HG03521 (cell line): ENCODE results near the gene BLNK.
"Not testable (repeated sequence)": the region's sequence is repeated elsewhere in the genome, so short reads cannot be mapped to it uniquely, and the experiment has no call there.

ENCODE experiments used
- ATAC-seq: cut with Tn5 transposase; IDR thresholded peaks from one replicate; pipeline ENCODE4 v1.9.1; 2021; ENCODE audit warnings: mild to moderate bottlenecking, moderate library complexity; ENCODE audit not compliant: unreplicated experiment

The BLNK gene

GRCh38 chr10:96230527-96230926, 40.8 kb downstream of the BLNK start:
- no peak for ATAC-seq

GRCh38 chr10:96229568-96230030, 41.8 kb downstream of the BLNK start:
- ATAC-seq, result no peak

- ATAC-seq, result no peak
Measured at GRCh38 chr10:96228408-96228994, 42.9 kb downstream of the BLNK start.

- ATAC-seq, result no peak
Measured at GRCh38 chr10:96227206-96227605, 44.2 kb downstream of the BLNK start.

- no peak for ATAC-seq
Measured at GRCh38 chr10:96225119-96225518, 46.2 kb downstream of the BLNK start.

GRCh38 chr10:96222908-96223307, 48.5 kb downstream of the BLNK start:
- no peak for ATAC-seq

- ATAC-seq, result no peak
Measured at GRCh38 chr10:96222441-96222840, 48.9 kb downstream of the BLNK start.

- ATAC-seq, result no peak
Measured at GRCh38 chr10:96218826-96219225, 52.5 kb downstream of the BLNK start.

- no peak for ATAC-seq
Measured at GRCh38 chr10:96217711-96218110, 53.7 kb downstream of the BLNK start.

GRCh38 chr10:96216775-96217174, 54.6 kb downstream of the BLNK start:
- no peak for ATAC-seq

GRCh38 chr10:96212911-96213310, 58.5 kb downstream of the BLNK start:
- no peak for ATAC-seq

GRCh38 chr10:96211764-96212163, 59.6 kb downstream of the BLNK start:
- ATAC-seq, result no peak

- no peak for ATAC-seq
Measured at GRCh38 chr10:96208946-96209345, 62.4 kb downstream of the BLNK start.

GRCh38 chr10:96208271-96208670, 63.1 kb downstream of the BLNK start:
- ATAC-seq, result no peak

GRCh38 chr10:96205580-96205979, 65.8 kb downstream of the BLNK start:
- ATAC-seq, result no peak

- ATAC-seq, result no peak
Measured at GRCh38 chr10:96201525-96201924, 69.8 kb downstream of the BLNK start.

GRCh38 chr10:96189505-96189904, 81.9 kb downstream of the BLNK start:
- ATAC-seq, result not testable (repeated sequence)

GRCh38 chr10:96188916-96189315, 82.5 kb downstream of the BLNK start:
- no peak for ATAC-seq

GRCh38 chr10:96188421-96188820, 82.9 kb downstream of the BLNK start:
- ATAC-seq, result no peak

- ATAC-seq, result no peak
Measured at GRCh38 chr10:96176985-96177384, 94.4 kb downstream of the BLNK start.

GRCh38 chr10:96172666-96173065, 98.7 kb downstream of the BLNK start:
- no peak for ATAC-seq

GRCh38 chr10:96170230-96170629, 101.1 kb downstream of the BLNK start:
- no peak for ATAC-seq

GRCh38 chr10:96168546-96168945, 102.8 kb downstream of the BLNK start:
- no peak for ATAC-seq
